HEK293 (cell line): ENCODE results near the gene IGDCC3.

Experiments
- CTCF ChIP-seq: fragments of 450-650 bp; formaldehyde crosslinking; IDR thresholded peaks from 2 replicates; pipeline ENCODE4 v1.5.1; 2016; ENCODE audit warnings: missing biosample characterization, missing genetic modification characterization
- ZSCAN30 ChIP-seq: fragments of 450-650 bp; IDR thresholded peaks from 2 replicates; pipeline ENCODE4 v1.5.1; 2018; ENCODE audit warnings: missing biosample characterization, mild to moderate bottlenecking, missing genetic modification characterization, moderate library complexity

- TF ChIP-seq CTCF (tag by site-specific recombination) (no peak), ZSCAN30 (tag by site-specific recombination) (no peak)
These were observed 49.1 kb downstream of the IGDCC3 start for GRCh38 chr15:65328506-65329287.
